Gastrocnemius medialis (tissue), 4 donors: ENCODE results near the gene GLI3. TPM values are rescaled to one million over a fixed set of nuclear protein-coding genes. Genes with fewer than 3 reads are reported as not detected.

Experiments used
- ATAC-seq, 2 donors: fragments of 150-250 bp; one replicate each; pipeline ENCODE4 v1.9.1; 2016
- DNase-seq, 2 donors: peaks; one replicate each; pipeline ENCODE4 v3.0.0-alpha.2; 2019
- H3K27ac ChIP-seq, 4 donors: fragments of 200-600 bp; sonication (generic); 1 replicate in 1 of 4; 2 replicates in 3 of 4; pipeline ENCODE4 v1.5.1; 2016 to 2018; ENCODE audit warnings: mild to moderate bottlenecking in 2 of 4, moderate library complexity in 1 of 4
- H3K27me3 ChIP-seq, 3 donors: fragments of 200-600 bp; sonication (generic) in 2 of 3; 1 replicate in 1 of 3; 2 replicates in 2 of 3; pipeline versions ENCODE4 v1.5.1 to v1.6.0; 2016 to 2019; ENCODE audit warnings: mild to moderate bottlenecking in 1 of 3, moderate library complexity in 1 of 3
- H3K36me3 ChIP-seq, 2 donors: fragments of 200-600 bp; sonication (generic) in 1 of 2; one replicate each; pipeline ENCODE4 v1.5.1; 2017 to 2018
- H3K4me1 ChIP-seq, 2 donors: fragments of 200-600 bp; sonication (generic) in 1 of 2; one replicate each; pipeline ENCODE4 v1.5.1; 2016 to 2017; ENCODE audit warnings: mild to moderate bottlenecking in 2 of 2
- H3K4me3 ChIP-seq, 4 donors: fragments of 200-600 bp; sonication (generic) in 3 of 4; 1 replicate in 1 of 4; 2 replicates in 3 of 4; pipeline ENCODE4 v1.5.1; 2016 to 2019; ENCODE audit warnings: mild to moderate bottlenecking in 2 of 4
- H3K9me3 ChIP-seq, 3 donors: fragments of 200-600 bp; sonication (generic) in 2 of 3; 1 replicate in 1 of 3; 2 replicates in 2 of 3; pipeline ENCODE4 v1.5.1; 2016 to 2019
- CTCF ChIP-seq, 5 experiments: fragments of 450-650 bp in 3 of 5; fragments of 200-600 bp in 2 of 5; sonication (generic) in 2 of 5; IDR thresholded peaks in 4 of 5; conservative IDR thresholded peaks in 1 of 5; 1 replicate in 4 of 5; 2 replicates in 1 of 5; pipeline ENCODE4 v1.5.1; 2016 to 2019; ENCODE audit warnings: antibody characterized with exemption in 5 of 5, mild to moderate bottlenecking in 3 of 5, moderate library complexity in 3 of 5
- POLR2A ChIP-seq, 2 donors: fragments of 450-650 bp; IDR thresholded peaks; one replicate each; pipeline ENCODE4 v1.6.1; 2017; ENCODE audit warnings: antibody characterized with exemption in 2 of 2, mild to moderate bottlenecking in 2 of 2, moderate library complexity in 2 of 2
- in situ Hi-C, 4 donors: fragments of 200-750 bp; cut with MboI; loops; one replicate each; pipeline versions ENCODE4 v1.15.0 to v1.8.0; 2017; ENCODE audit warnings: low sequenced_read_pairs in 4 of 4
- intact Hi-C: fragments of 100-400 bp; cut with DNase I; formaldehyde crosslinking; loops from one replicate; pipeline ENCODE4 v1.15.1; 2023; ENCODE audit warnings: low total_unique reads
- total RNA-seq, 4 donors: library from RNA; depleted of rRNA; stranded (reverse); fragments of >200 nt; gene quantifications; one replicate each; pipeline versions ENCODE4 v1.1.0 to v1.2.3, GENCODE V29; 2016

Gene GLI3
- total RNA-seq, 4 donors from 2014 or later = 0.46 to 1.6 (median 0.81) TPM

GRCh38 chr7:41971640-41972187 lies 265.3 kb downstream of the GLI3 start:
- Histone ChIP-seq H3K4me3 (no peak overlapping the region), H3K27me3 (no peaks in the 10 kb centered on the region), H3K9me3 (no peaks in the 10 kb centered on the region), H3K36me3 (no peaks in the 10 kb centered on the region), H3K27ac (no peak overlapping the region), H3K4me1 (peaks cover 11 to 18% of the 10 kb centered on the region in 2 donors)
- intact Hi-C loops (loop anchor here (10.0 kb wide), 1 partner anchor 873 kb away; no protein-coding TSS in a partner anchor), in situ Hi-C loops (loop anchor here in 1 of 4 donors (10.0 kb wide), 1 partner anchor 713 kb away; no protein-coding TSS in a partner anchor)
- ATAC-seq = no peak
- DNase-seq = no peak
- TF ChIP-seq POLR2A (IDR thresholded peaks at IDR 0.05) = no peak
- TF ChIP-seq CTCF (IDR thresholded peaks at IDR 0.05 in 4 of 5, conservative IDR thresholded peaks at IDR 0.05 in 1 of 5) = no peak

GRCh38 chr7:41970941-41971340 lies 266.1 kb downstream of the GLI3 start:
- no peaks in the 10 kb centered on the region for H3K27me3 ChIP-seq
- H3K36me3 ChIP-seq = no peaks in the 10 kb centered on the region
- DNase-seq = no peak
- H3K4me1 ChIP-seq = peaks cover 3 to 10% of the 10 kb centered on the region in 2 donors
- ATAC-seq = no peak
- no peaks in the 10 kb centered on the region for H3K9me3 ChIP-seq
- no peak overlapping the region for H3K4me3 ChIP-seq
- H3K27ac ChIP-seq = no peak overlapping the region
- intact Hi-C loops (loop anchor here (10.0 kb wide), 1 partner anchor 874 kb away; no protein-coding TSS in a partner anchor), in situ Hi-C loops (loop anchor here in 1 of 4 donors (10.0 kb wide), 1 partner anchor 714 kb away; no protein-coding TSS in a partner anchor)
- TF ChIP-seq CTCF (IDR thresholded peaks at IDR 0.05 in 4 of 5, conservative IDR thresholded peaks at IDR 0.05 in 1 of 5) (no peak), POLR2A (IDR thresholded peaks at IDR 0.05) (no peak)

- H3K36me3 ChIP-seq = no peaks in the 10 kb centered on the region
- H3K4me3 ChIP-seq = no peak overlapping the region
- no peak for TF ChIP-seq CTCF (IDR thresholded peaks at IDR 0.05 in 4 of 5, conservative IDR thresholded peaks at IDR 0.05 in 1 of 5)
- no peak for TF ChIP-seq POLR2A (IDR thresholded peaks at IDR 0.05)
- H3K27ac ChIP-seq = no peak overlapping the region
- intact Hi-C loops (loop anchor here (10.0 kb wide), 1 partner anchor 875 kb away; no protein-coding TSS in a partner anchor), in situ Hi-C loops (loop anchor here in 1 of 4 donors (10.0 kb wide), 1 partner anchor 715 kb away; no protein-coding TSS in a partner anchor)
- no peaks in the 10 kb centered on the region for H3K4me1 ChIP-seq
- no peak for ATAC-seq
- no peak for DNase-seq
- no peaks in the 10 kb centered on the region for H3K9me3 ChIP-seq
- no peaks in the 10 kb centered on the region for H3K27me3 ChIP-seq
Observed at GRCh38 chr7:41969561-41970105, 267.4 kb downstream of the GLI3 start.

- H3K36me3 ChIP-seq = no peaks in the 10 kb centered on the region
- intact Hi-C loops = no loop called here
- no peak for DNase-seq
Observed at GRCh38 chr7:41967156-41967555, 269.9 kb downstream of the GLI3 start.

GRCh38 chr7:41965951-41966505 lies 271.0 kb downstream of the GLI3 start:
- H3K9me3 ChIP-seq = no peaks in the 10 kb centered on the region
- H3K27me3 ChIP-seq = no peaks in the 10 kb centered on the region
- TF ChIP-seq CTCF (IDR thresholded peaks at IDR 0.05 in 4 of 5, conservative IDR thresholded peaks at IDR 0.05 in 1 of 5) (no peak), POLR2A (IDR thresholded peaks at IDR 0.05) (no peak)
- DNase-seq = no peak
- in situ Hi-C loops (no loop called here), intact Hi-C loops (no loop called here)
- H3K4me1 ChIP-seq = no peaks in the 10 kb centered on the region
- no peaks in the 10 kb centered on the region for H3K36me3 ChIP-seq
- H3K4me3 ChIP-seq = no peak overlapping the region
- no peak for ATAC-seq
- no peak overlapping the region for H3K27ac ChIP-seq

More at GRCh38 chr7:41967156-41967555, 269.9 kb downstream of the GLI3 start:
- Histone ChIP-seq H3K4me1 (no peaks in the 10 kb centered on the region), H3K27ac (no peak overlapping the region), H3K27me3 (no peaks in the 10 kb centered on the region), H3K4me3 (no peak overlapping the region), H3K9me3 (no peaks in the 10 kb centered on the region)
- TF ChIP-seq POLR2A (IDR thresholded peaks at IDR 0.05) = no peak
- in situ Hi-C loops = no loop called here
- ATAC-seq = no peak
